ENCODE results near the gene SSR4. TPM values are rescaled to one million over a fixed set of nuclear protein-coding genes. Genes with fewer than 3 reads are reported as not detected.

SSR4 gene
- total RNA-seq, 1 experiment from 2014 or later: 353 TPM

DNA sequence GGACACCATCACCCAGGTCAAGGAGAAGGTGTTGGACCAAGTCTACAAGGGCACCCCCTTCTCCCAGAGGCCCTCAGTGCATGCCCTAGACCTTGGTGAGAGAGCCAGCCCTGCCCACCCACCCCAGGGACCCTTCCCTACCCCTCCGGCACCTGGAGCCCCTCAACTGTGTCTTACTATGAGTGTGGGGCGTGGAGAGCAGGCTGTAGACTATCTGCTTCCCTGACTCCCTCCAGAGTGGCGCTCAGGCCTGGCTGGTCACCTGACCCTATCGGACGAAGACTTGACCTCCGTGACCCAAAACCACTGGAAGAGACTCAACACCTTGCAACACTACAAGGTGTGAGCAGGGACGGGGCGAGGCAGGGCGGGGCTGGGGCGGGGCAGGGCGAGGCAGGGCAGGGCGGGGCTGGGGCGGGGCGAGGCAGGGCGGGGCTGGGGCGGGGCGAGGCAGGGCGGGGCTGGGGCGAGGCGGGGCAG lies 18.3 kb upstream of the SSR4 start:
- intact Hi-C loops (cut with micrococcal nuclease; ENCODE audit: unreplicated experiment): no loop called here
- no peaks in the 10 kb centered on the region for H3K27me3 Mint-ChIP-seq (ENCODE audit: insufficient read depth, unreplicated experiment)
- no peaks in the 10 kb centered on the region for H3K9me3 Mint-ChIP-seq (ENCODE audit: unreplicated experiment)
- no peaks in the 10 kb centered on the region for H3K4me1 Mint-ChIP-seq (ENCODE audit: low read depth, unreplicated experiment)
- POLR2A ChIA-PET: no interaction called here
- TF ChIP-seq, protein P1, sequence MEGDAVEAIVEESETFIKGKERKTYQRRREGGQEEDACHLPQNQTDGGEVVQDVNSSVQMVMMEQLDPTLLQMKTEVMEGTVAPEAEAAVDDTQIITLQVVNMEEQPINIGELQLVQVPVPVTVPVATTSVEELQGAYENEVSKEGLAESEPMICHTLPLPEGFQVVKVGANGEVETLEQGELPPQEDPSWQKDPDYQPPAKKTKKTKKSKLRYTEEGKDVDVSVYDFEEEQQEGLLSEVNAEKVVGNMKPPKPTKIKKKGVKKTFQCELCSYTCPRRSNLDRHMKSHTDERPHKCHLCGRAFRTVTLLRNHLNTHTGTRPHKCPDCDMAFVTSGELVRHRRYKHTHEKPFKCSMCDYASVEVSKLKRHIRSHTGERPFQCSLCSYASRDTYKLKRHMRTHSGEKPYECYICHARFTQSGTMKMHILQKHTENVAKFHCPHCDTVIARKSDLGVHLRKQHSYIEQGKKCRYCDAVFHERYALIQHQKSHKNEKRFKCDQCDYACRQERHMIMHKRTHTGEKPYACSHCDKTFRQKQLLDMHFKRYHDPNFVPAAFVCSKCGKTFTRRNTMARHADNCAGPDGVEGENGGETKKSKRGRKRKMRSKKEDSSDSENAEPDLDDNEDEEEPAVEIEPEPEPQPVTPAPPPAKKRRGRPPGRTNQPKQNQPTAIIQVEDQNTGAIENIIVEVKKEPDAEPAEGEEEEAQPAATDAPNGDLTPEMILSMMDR (IDR thresholded peaks at IDR 0.05; ENCODE audit: insufficient read depth in 1 of 2, low read depth in 1 of 2, low read length in 1 of 2, severe bottlenecking in 1 of 2, unreplicated experiment in 1 of 2): no peak
- H3K4me3 Mint-ChIP-seq (ENCODE audit: unreplicated experiment): no peak overlapping the region
- no peak overlapping the region for H3K27ac Mint-ChIP-seq (ENCODE audit: unreplicated experiment)
- Histone ChIP-seq H3K9me3 (no peaks in the 10 kb centered on the region), H3K36me3 (ENCODE audit: control insufficient read depth, insufficient read depth, low read length) (no peaks in the 10 kb centered on the region), H3K4me3 (ENCODE audit: low read depth, low read length) (no peak overlapping the region), H3K27me3 (replicated peaks; ENCODE audit: control insufficient read depth, insufficient read depth, low read length) (no peaks in the 10 kb centered on the region), H3K4me1 (no peaks in the 10 kb centered on the region)
- DNase-seq: no peak
- peaks cover 6% of the 10 kb centered on the region for H3K36me3 Mint-ChIP-seq (ENCODE audit: insufficient read depth, unreplicated experiment)
- BruUV-seq (replicated peaks): no TSS peak
- CTCF ChIA-PET: no interaction called here

DNA sequence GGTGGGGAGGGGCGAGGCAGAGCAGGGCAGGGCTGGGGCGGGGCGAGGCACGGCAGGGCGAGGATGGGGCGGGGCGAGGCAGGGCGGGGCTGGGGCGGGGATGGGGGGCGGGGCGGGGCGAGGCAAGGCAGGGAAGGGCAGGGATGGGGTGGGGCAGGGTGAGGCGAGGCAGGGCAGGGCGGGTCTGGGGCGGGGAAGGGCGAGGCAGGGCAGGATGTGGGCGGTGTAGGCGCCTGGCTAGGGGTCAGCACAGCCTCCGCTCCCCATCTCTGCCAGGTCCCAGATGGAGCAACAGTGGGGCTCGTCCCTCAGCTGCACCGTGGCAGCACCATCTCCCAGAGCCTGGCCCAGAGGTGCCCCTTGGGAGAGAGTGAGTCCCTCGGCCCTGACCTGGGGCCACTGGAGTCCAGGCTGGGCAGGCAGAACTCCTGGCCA lies 17.8 kb upstream of the SSR4 start:
- Mint-ChIP-seq H3K4me1 (ENCODE audit: low read depth, unreplicated experiment) (no peaks in the 10 kb centered on the region), H3K27me3 (ENCODE audit: insufficient read depth, unreplicated experiment) (no peaks in the 10 kb centered on the region), H3K4me3 (ENCODE audit: unreplicated experiment) (no peak overlapping the region), H3K9me3 (ENCODE audit: unreplicated experiment) (no peaks in the 10 kb centered on the region), H3K36me3 (ENCODE audit: insufficient read depth, unreplicated experiment) (peaks cover 6% of the 10 kb centered on the region), H3K27ac (ENCODE audit: unreplicated experiment) (no peak overlapping the region)
- intact Hi-C loops (cut with micrococcal nuclease; ENCODE audit: unreplicated experiment): no loop called here
- DNase-seq: no peak
- no peaks in the 10 kb centered on the region for H3K36me3 ChIP-seq (ENCODE audit: control insufficient read depth, insufficient read depth, low read length)
- no peaks in the 10 kb centered on the region for H3K27me3 ChIP-seq (replicated peaks; ENCODE audit: control insufficient read depth, insufficient read depth, low read length)
- no peak overlapping the region for H3K4me3 ChIP-seq (ENCODE audit: low read depth, low read length)
- no TSS peak for BruUV-seq (replicated peaks)
- TF ChIP-seq, protein P1 (IDR thresholded peaks at IDR 0.05; ENCODE audit: insufficient read depth in 1 of 2, low read depth in 1 of 2, low read length in 1 of 2, severe bottlenecking in 1 of 2, unreplicated experiment in 1 of 2): no peak
- no peaks in the 10 kb centered on the region for H3K9me3 ChIP-seq
- ChIA-PET CTCF (no interaction called here), POLR2A (no interaction called here)
- H3K4me1 ChIP-seq: no peaks in the 10 kb centered on the region

DNA sequence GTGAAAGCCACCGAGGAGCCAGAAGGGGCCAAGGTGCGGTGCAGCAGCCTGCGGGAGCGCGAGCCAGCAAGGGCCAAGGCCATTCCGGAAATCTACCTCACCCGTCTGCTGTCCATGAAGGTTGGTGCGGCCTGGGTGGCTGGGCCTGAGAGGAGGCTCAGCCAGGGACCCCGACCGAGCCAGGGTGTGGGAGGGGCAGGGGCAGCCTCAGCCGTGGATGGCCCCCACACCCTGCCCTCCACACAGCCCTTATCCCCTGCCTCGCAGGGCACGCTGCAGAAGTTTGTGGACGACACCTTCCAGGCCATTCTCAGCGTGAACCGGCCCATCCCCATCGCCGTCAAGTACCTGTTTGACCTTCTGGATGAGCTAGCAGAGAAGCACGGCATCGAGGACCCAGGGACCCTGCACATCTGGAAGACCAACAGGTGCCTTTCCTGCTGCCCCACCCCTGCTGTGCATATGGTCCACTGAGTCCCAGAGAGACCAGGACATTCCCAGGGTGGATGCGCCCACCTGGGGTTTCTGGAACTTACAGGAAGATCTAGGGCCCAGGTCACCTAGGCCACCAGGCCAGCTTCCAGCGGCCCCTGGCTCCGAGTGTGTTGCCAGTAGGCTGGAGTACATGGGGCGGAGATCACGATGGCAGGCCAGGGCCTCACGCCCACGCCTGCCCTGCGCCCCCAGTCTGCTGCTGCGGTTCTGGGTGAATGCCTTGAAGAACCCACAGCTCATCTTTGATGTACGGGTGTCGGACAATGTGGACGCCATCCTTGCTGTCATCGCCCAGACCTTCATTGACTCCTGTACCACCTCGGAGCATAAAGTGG lies 17.0 kb upstream of the SSR4 start:
- Histone ChIP-seq H3K4me3 (ENCODE audit: low read depth, low read length) (no peak overlapping the region), H3K9me3 (no peaks in the 10 kb centered on the region), H3K36me3 (ENCODE audit: control insufficient read depth, insufficient read depth, low read length) (no peaks in the 10 kb centered on the region), H3K27me3 (replicated peaks; ENCODE audit: control insufficient read depth, insufficient read depth, low read length) (no peaks in the 10 kb centered on the region), H3K4me1 (no peaks in the 10 kb centered on the region)
- Mint-ChIP-seq H3K9me3 (ENCODE audit: unreplicated experiment) (no peaks in the 10 kb centered on the region), H3K4me3 (ENCODE audit: unreplicated experiment) (no peak overlapping the region), H3K4me1 (ENCODE audit: low read depth, unreplicated experiment) (no peaks in the 10 kb centered on the region), H3K36me3 (ENCODE audit: insufficient read depth, unreplicated experiment) (peaks cover 6% of the 10 kb centered on the region), H3K27ac (ENCODE audit: unreplicated experiment) (no peak overlapping the region), H3K27me3 (ENCODE audit: insufficient read depth, unreplicated experiment) (no peaks in the 10 kb centered on the region)
- DNase-seq: no peak
- ChIA-PET POLR2A (no interaction called here), CTCF (interaction anchor here (0.6 kb wide), 1 partner anchor 539 kb away, joined by 5 read pairs; no protein-coding TSS in a partner anchor)
- TF ChIP-seq, protein P1 (IDR thresholded peaks at IDR 0.05; ENCODE audit: insufficient read depth in 1 of 2, low read depth in 1 of 2, low read length in 1 of 2, severe bottlenecking in 1 of 2, unreplicated experiment in 1 of 2): no peak
- no TSS peak for BruUV-seq (replicated peaks)
- intact Hi-C loops (cut with micrococcal nuclease; ENCODE audit: unreplicated experiment): no loop called here
